GM12891 (cell line): ENCODE results near the gene LRRC3B.

Experiments
- DNase-seq: peaks from one replicate; pipeline ENCODE4 v3.0.0; 2011; ENCODE audit warnings: low spot score; ENCODE audit not compliant: insufficient read length
- FAIRE-seq: peaks from 2 replicates; lab custom pipeline; 2011; peaks lifted over from hg19 to GRCh38; lab: Jason Lieb, UNC
- PAX5 ChIP-seq: IDR thresholded peaks from 2 replicates; pipeline ENCODE4 v1.6.1; 2011; ENCODE audit warnings: low read length, moderate library complexity, mild to moderate bottlenecking; ENCODE audit not compliant: insufficient read depth, severe bottlenecking
- POLR2A ChIP-seq: IDR thresholded peaks from 2 replicates; pipeline ENCODE4 v1.6.1; 2011; ENCODE audit warnings: low read depth, low read length, control low read depth
- POLR2AphosphoS5 ChIP-seq: IDR thresholded peaks from 2 replicates; pipeline ENCODE4 v1.6.1; 2011; ENCODE audit warnings: low read depth, low read length, control low read depth
- POU2F2 ChIP-seq: IDR thresholded peaks from 2 replicates; pipeline ENCODE4 v1.6.1; 2011; ENCODE audit warnings: low read depth, mild to moderate bottlenecking, control low read depth, low read length, moderate library complexity
- SPI1 ChIP-seq: IDR thresholded peaks from 2 replicates; pipeline ENCODE4 v1.6.1; 2011; ENCODE audit warnings: low read depth, low read length, control low read depth
- TAF1 ChIP-seq: IDR thresholded peaks from 2 replicates; pipeline ENCODE4 v1.6.1; 2011; ENCODE audit warnings: low read depth, low read length, control low read depth

LRRC3B gene

GRCh38 chr3:26631390-26631738 is 8.8 kb downstream of the LRRC3B start:
- TF ChIP-seq POU2F2 (no peak), TAF1 (no peak), POLR2AphosphoS5 (no peak), POLR2A (no peak), PAX5 (no peak), SPI1 (no peak)
- no peak for FAIRE-seq
- DNase-seq: no peak

- TF ChIP-seq POLR2AphosphoS5 (no peak), POU2F2 (no peak), PAX5 (no peak), POLR2A (no peak), SPI1 (no peak), TAF1 (no peak)
- DNase-seq (no peak), FAIRE-seq (no peak)
These were observed 12.0 kb downstream of the LRRC3B start for GRCh38 chr3:26634601-26635000.

GRCh38 chr3:26636096-26636727 is 13.6 kb downstream of the LRRC3B start:
- DNase-seq: no peak
- no peak for FAIRE-seq
- no peak for TF ChIP-seq PAX5
- TF ChIP-seq POLR2A: no peak
- TF ChIP-seq SPI1: no peak
- TF ChIP-seq POU2F2: no peak
- no peak for TF ChIP-seq TAF1
- TF ChIP-seq POLR2AphosphoS5: no peak

GRCh38 chr3:26637698-26638097 is 15.1 kb downstream of the LRRC3B start:
- DNase-seq (no peak), FAIRE-seq (no peak)
- TF ChIP-seq POLR2A (no peak), SPI1 (no peak), TAF1 (no peak), POLR2AphosphoS5 (no peak), POU2F2 (no peak), PAX5 (no peak)

- FAIRE-seq (no peak), DNase-seq (no peak)
- no peak for TF ChIP-seq POLR2A
- TF ChIP-seq TAF1: no peak
- TF ChIP-seq PAX5: no peak
- no peak for TF ChIP-seq POU2F2
These were observed 15.5 kb downstream of the LRRC3B start for GRCh38 chr3:26638113-26638512.

GRCh38 chr3:26639339-26639738 is 16.8 kb downstream of the LRRC3B start:
- no peak for FAIRE-seq
- TF ChIP-seq POLR2A: no peak
- no peak for TF ChIP-seq TAF1
- no peak for TF ChIP-seq POU2F2
- no peak for TF ChIP-seq SPI1
- no peak for TF ChIP-seq POLR2AphosphoS5
- TF ChIP-seq PAX5: no peak

GRCh38 chr3:26647078-26647477 is 24.5 kb downstream of the LRRC3B start:
- no peak for DNase-seq
- FAIRE-seq: no peak
- TF ChIP-seq POLR2A: no peak
- TF ChIP-seq POLR2AphosphoS5: no peak
- no peak for TF ChIP-seq POU2F2
- no peak for TF ChIP-seq PAX5
- TF ChIP-seq SPI1: no peak
- no peak for TF ChIP-seq TAF1

More at GRCh38 chr3:26639339-26639738, 16.8 kb downstream of the LRRC3B start:
- DNase-seq: no peak

- TF ChIP-seq POLR2A: no peak
- no peak for TF ChIP-seq SPI1
- TF ChIP-seq POU2F2: no peak
- TF ChIP-seq PAX5: no peak
- no peak for TF ChIP-seq TAF1
- no peak for TF ChIP-seq POLR2AphosphoS5
- no peak for DNase-seq
- FAIRE-seq: no peak
These were observed 25.9 kb downstream of the LRRC3B start for GRCh38 chr3:26648461-26648860.

- TF ChIP-seq POLR2AphosphoS5 (no peak), POLR2A (no peak), PAX5 (no peak), SPI1 (no peak), TAF1 (no peak)
- no peak for FAIRE-seq
- DNase-seq: no peak
These were observed 29.6 kb downstream of the LRRC3B start for GRCh38 chr3:26652164-26652563.

- FAIRE-seq (no peak), DNase-seq (no peak)
These were observed 31.3 kb downstream of the LRRC3B start for GRCh38 chr3:26653811-26654425.

GRCh38 chr3:26655231-26655630 is 32.7 kb downstream of the LRRC3B start:
- no peak for TF ChIP-seq TAF1
- no peak for TF ChIP-seq SPI1
- no peak for TF ChIP-seq POU2F2
- TF ChIP-seq POLR2AphosphoS5: no peak
- TF ChIP-seq PAX5: no peak
- FAIRE-seq (no peak), DNase-seq (no peak)

More at GRCh38 chr3:26653811-26654425, 31.3 kb downstream of the LRRC3B start:
- no peak for TF ChIP-seq SPI1
- TF ChIP-seq PAX5: no peak
- TF ChIP-seq POLR2A: no peak
- no peak for TF ChIP-seq POU2F2
- TF ChIP-seq POLR2AphosphoS5: no peak
- TF ChIP-seq TAF1: no peak

GRCh38 chr3:26657348-26657976 is 34.9 kb downstream of the LRRC3B start:
- DNase-seq (no peak), FAIRE-seq (no peak)
- TF ChIP-seq TAF1 (no peak), POLR2A (no peak), POU2F2 (no peak)
